Esophagus squamous epithelium (tissue), 4 donors: Measurements from ENCODE around the gene GPC1.

ENCODE experiments used
- POLR2A ChIP-seq, 4 donors: fragments of 450-650 bp; IDR thresholded peaks; one replicate each; pipeline ENCODE4 v1.6.1; 2017; ENCODE audit warnings: antibody characterized with exemption in 4 of 4, mild to moderate bottlenecking in 4 of 4, moderate library complexity in 3 of 4
- TF ChIP-seq, protein P1 (sequence below), 6 experiments: fragments of 450-650 bp in 4 of 6; fragments of 200-600 bp in 2 of 6; sonication (generic) in 2 of 6; IDR thresholded peaks; one replicate each; pipeline ENCODE4 v1.5.1; 2016 to 2019; ENCODE audit warnings: antibody characterized with exemption in 6 of 6, mild to moderate bottlenecking in 4 of 6, moderate library complexity in 4 of 6

DNA sequence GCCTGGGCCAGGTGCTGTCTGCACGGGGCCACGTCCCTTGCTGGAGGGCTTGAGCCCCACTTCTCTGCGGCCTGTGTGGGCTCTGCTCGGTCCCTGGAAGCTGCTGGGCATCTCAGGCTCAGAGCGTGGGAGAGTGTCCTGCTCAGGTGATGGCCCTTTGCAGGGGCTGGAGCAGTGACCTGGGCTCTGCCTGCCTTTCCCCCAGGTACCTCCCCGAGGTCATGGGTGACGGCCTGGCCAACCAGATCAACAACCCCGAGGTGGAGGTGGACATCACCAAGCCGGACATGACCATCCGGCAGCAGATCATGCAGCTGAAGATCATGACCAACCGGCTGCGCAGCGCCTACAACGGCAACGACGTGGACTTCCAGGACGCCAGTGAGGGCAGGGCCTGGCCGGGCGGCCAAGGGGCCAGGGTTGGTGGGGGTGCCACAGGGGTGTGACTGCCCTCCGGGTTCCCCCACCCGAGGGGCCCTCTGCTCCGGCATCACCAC lies 29.9 kb downstream of the GPC1 start:
- TF ChIP-seq, protein P1, sequence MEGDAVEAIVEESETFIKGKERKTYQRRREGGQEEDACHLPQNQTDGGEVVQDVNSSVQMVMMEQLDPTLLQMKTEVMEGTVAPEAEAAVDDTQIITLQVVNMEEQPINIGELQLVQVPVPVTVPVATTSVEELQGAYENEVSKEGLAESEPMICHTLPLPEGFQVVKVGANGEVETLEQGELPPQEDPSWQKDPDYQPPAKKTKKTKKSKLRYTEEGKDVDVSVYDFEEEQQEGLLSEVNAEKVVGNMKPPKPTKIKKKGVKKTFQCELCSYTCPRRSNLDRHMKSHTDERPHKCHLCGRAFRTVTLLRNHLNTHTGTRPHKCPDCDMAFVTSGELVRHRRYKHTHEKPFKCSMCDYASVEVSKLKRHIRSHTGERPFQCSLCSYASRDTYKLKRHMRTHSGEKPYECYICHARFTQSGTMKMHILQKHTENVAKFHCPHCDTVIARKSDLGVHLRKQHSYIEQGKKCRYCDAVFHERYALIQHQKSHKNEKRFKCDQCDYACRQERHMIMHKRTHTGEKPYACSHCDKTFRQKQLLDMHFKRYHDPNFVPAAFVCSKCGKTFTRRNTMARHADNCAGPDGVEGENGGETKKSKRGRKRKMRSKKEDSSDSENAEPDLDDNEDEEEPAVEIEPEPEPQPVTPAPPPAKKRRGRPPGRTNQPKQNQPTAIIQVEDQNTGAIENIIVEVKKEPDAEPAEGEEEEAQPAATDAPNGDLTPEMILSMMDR (IDR thresholded peaks at IDR 0.05) = no peak
- no peak for TF ChIP-seq POLR2A (IDR thresholded peaks at IDR 0.05)
